Gastroesophageal sphincter (tissue), 3 donors: ENCODE data around the gene RHBDD1.

Source experiments
- CTCF ChIP-seq, 4 experiments: fragments of 200-600 bp in 2 of 4; fragments of 450-650 bp in 2 of 4; sonication (generic) in 1 of 4; IDR thresholded peaks; one replicate each; pipeline ENCODE4 v1.5.1; 2017 to 2019; ENCODE audit warnings: antibody characterized with exemption in 4 of 4, mild to moderate bottlenecking in 2 of 4, moderate library complexity in 2 of 4
- POLR2A ChIP-seq, 2 donors: fragments of 450-650 bp; IDR thresholded peaks; one replicate each; pipeline ENCODE4 v1.6.1; 2017; ENCODE audit warnings: antibody characterized with exemption in 2 of 2, mild to moderate bottlenecking in 2 of 2, moderate library complexity in 1 of 2

GRCh38 chr2:226973816-226974215 is 138.0 kb downstream of the RHBDD1 start:
- TF ChIP-seq CTCF (IDR thresholded peaks at IDR 0.05) (no peak), POLR2A (IDR thresholded peaks at IDR 0.05) (no peak)
